IMR-90 (cell line): Measurements from ENCODE around the gene SLC27A4. TPM values are rescaled to one million over a fixed set of nuclear protein-coding genes. Genes with fewer than 3 reads are reported as not detected.

Source experiments
- ATAC-seq: fragments of 200-7000 bp; cut with Tn5 transposase; 2 replicates; pipeline ENCODE4 v1.9.1; 2020; ENCODE audit warnings: low read depth, mild to moderate bottlenecking, moderate library complexity
- BruUV-seq: library from RNA; stranded (reverse); fragments of 400-500 nt; replicated peaks from 2 replicates; lab custom pipeline; 2021; lab: Mats Ljungman, UMichigan
- CTCF ChIA-PET: fragments of 300-600 bp; formaldehyde crosslinking; extraction: SDS; loops from one replicate; lab custom pipeline; 2021; ENCODE audit warnings: antibody characterized with exemption; lab: Yijun Ruan, JAX
- POLR2A ChIA-PET: fragments of 300-600 bp; sonication (Branson Sonifier 250); formaldehyde crosslinking; loops from one replicate; lab custom pipeline; 2022; ENCODE audit warnings: antibody characterized with exemption; ENCODE audit not compliant: unreplicated experiment; lab: Charles Lee
- DNase-seq: peaks from one replicate; pipeline ENCODE4 v3.0.0; 2013
- H2AFZ ChIP-seq: replicated peaks from 2 replicates; pipeline ENCODE3; 2013; ENCODE audit warnings: low read length, mild to moderate bottlenecking; ENCODE audit not compliant: poor library complexity
- H2AK5ac ChIP-seq: 2 replicates; pipeline ENCODE4 v1.6.1; 2013; ENCODE audit warnings: low read depth, low read length, inconsistent platforms
- H2AK9ac ChIP-seq: replicated peaks from 2 replicates; pipeline ENCODE3; 2013; ENCODE audit warnings: mild to moderate bottlenecking, low read depth, low read length, moderate library complexity; ENCODE audit not compliant: poor library complexity
- H2BK120ac ChIP-seq: 2 replicates; pipeline ENCODE4 v1.6.1; 2013; ENCODE audit warnings: low read depth, low read length, inconsistent platforms
- H2BK15ac ChIP-seq: 3 replicates; pipeline ENCODE4 v1.6.1; 2013; ENCODE audit warnings: low read depth, low read length, inconsistent platforms
- H2BK20ac ChIP-seq: 2 replicates; pipeline ENCODE4 v1.6.1; 2013; ENCODE audit warnings: low read depth, mild to moderate bottlenecking, inconsistent platforms, low read length, moderate library complexity
- H2BK5ac ChIP-seq: 2 replicates; pipeline ENCODE4 v1.6.1; 2013; ENCODE audit warnings: mild to moderate bottlenecking, low read depth, low read length, inconsistent platforms; ENCODE audit not compliant: poor library complexity, severe bottlenecking
- H3K14ac ChIP-seq: replicated peaks from 2 replicates; pipeline ENCODE4 v1.6.1; 2013; ENCODE audit warnings: low read depth, low read length, inconsistent platforms
- H3K18ac ChIP-seq: 2 replicates; pipeline ENCODE4 v1.6.1; 2013; ENCODE audit warnings: low read depth, low read length, control low read depth
- H3K23ac ChIP-seq: 2 replicates; pipeline ENCODE4 v1.6.1; 2013; ENCODE audit warnings: low read depth, low read length, inconsistent platforms
- H3K27ac ChIP-seq: 2 replicates; pipeline ENCODE4 v1.5.1; 2013; ENCODE audit warnings: mild to moderate bottlenecking, control low read depth, low read length; ENCODE audit not compliant: insufficient read depth
- H3K27me3 ChIP-seq: 2 replicates; pipeline ENCODE4 v1.6.1; 2013; ENCODE audit warnings: low read length; ENCODE audit not compliant: control insufficient read depth, insufficient read depth
- H3K36me3 ChIP-seq: 2 replicates; pipeline ENCODE4 v1.6.1; 2013; ENCODE audit warnings: low read length, mixed read lengths; ENCODE audit not compliant: control insufficient read depth, insufficient read depth
- H3K4ac ChIP-seq: 2 replicates; pipeline ENCODE4 v1.6.1; 2013; ENCODE audit warnings: low read depth, low read length, inconsistent platforms
- H3K4me1 ChIP-seq: 2 replicates; pipeline ENCODE4 v1.6.1; 2013; ENCODE audit warnings: low read length, mixed read lengths; ENCODE audit not compliant: control insufficient read depth, insufficient read depth
- H3K4me2 ChIP-seq: 2 replicates; pipeline ENCODE4 v1.6.1; 2013; ENCODE audit warnings: low read depth, mild to moderate bottlenecking, control low read depth, low read length, moderate library complexity
- H3K4me3 ChIP-seq: 2 replicates; pipeline ENCODE4 v1.5.1; 2013; ENCODE audit warnings: low read depth, mild to moderate bottlenecking, control low read depth, low read length, moderate library complexity; ENCODE audit not compliant: insufficient read depth
- H3K56ac ChIP-seq: 2 replicates; pipeline ENCODE4 v1.6.1; 2013; ENCODE audit warnings: low read length, inconsistent platforms; ENCODE audit not compliant: insufficient read depth; ENCODE audit errors: extremely low read depth
- H3K79me1 ChIP-seq, 2 experiments: 2 replicates each; pipeline ENCODE4 v1.6.1; 2013; ENCODE audit warnings: low read length in 2 of 2, inconsistent platforms in 1 of 2, low read depth in 1 of 2
- H3K9ac ChIP-seq: 2 replicates; pipeline ENCODE4 v1.6.1; 2013; ENCODE audit warnings: low read depth, low read length, control low read depth
- H3K9me1 ChIP-seq: 2 replicates; pipeline ENCODE4 v1.6.1; 2013; ENCODE audit warnings: low read length, inconsistent platforms; ENCODE audit not compliant: insufficient read depth
- H3K9me3 ChIP-seq: 2 replicates; pipeline ENCODE4 v1.6.1; 2013; ENCODE audit warnings: low read length; ENCODE audit not compliant: control insufficient read depth, insufficient read depth
- H4K20me1 ChIP-seq: 2 replicates; pipeline ENCODE4 v1.6.1; 2013; ENCODE audit warnings: low read length, inconsistent platforms; ENCODE audit not compliant: insufficient read depth
- H4K5ac ChIP-seq: 2 replicates; pipeline ENCODE4 v1.6.1; 2013; ENCODE audit warnings: mild to moderate bottlenecking, low read depth, low read length, control low read depth
- H4K8ac ChIP-seq, 2 experiments: 2 replicates each; pipeline ENCODE4 v1.6.1; 2013; ENCODE audit warnings: low read depth in 2 of 2, low read length in 2 of 2, control low read depth in 1 of 2, inconsistent platforms in 1 of 2
- H4K91ac ChIP-seq: 2 replicates; pipeline ENCODE4 v1.6.1; 2013; ENCODE audit warnings: low read depth, low read length, inconsistent platforms; ENCODE audit not compliant: insufficient read depth
- BHLHE40 ChIP-seq: fragments of 150-350 bp; IDR thresholded peaks from 2 replicates; pipeline ENCODE4 v1.6.1; 2016; ENCODE audit warnings: mild to moderate bottlenecking, low read depth, low read length
- CEBPB ChIP-seq: IDR thresholded peaks from 2 replicates; pipeline ENCODE4 v1.6.1; 2012; ENCODE audit warnings: low read depth, low read length, improper control_type of control experiment
- CHD1 ChIP-seq: IDR thresholded peaks from 2 replicates; pipeline ENCODE4 v1.6.1; 2012; ENCODE audit warnings: low read depth, low read length, improper control_type of control experiment
- FOS ChIP-seq: fragments of 150-350 bp; IDR thresholded peaks from 2 replicates; pipeline ENCODE4 v1.6.1; 2016; ENCODE audit warnings: low read depth, low read length
- MAFK ChIP-seq: IDR thresholded peaks from 2 replicates; pipeline ENCODE4 v1.6.1; 2012; ENCODE audit warnings: low read depth, low read length, improper control_type of control experiment
- MAZ ChIP-seq: IDR thresholded peaks from 2 replicates; pipeline ENCODE4 v1.6.1; 2012; ENCODE audit warnings: low read depth, mild to moderate bottlenecking, low read length, improper control_type of control experiment, moderate library complexity, borderline replicate concordance
- MXI1 ChIP-seq: IDR thresholded peaks from 2 replicates; pipeline ENCODE4 v1.6.1; 2012; ENCODE audit warnings: low read depth, mild to moderate bottlenecking, low read length, moderate library complexity, borderline replicate concordance
- NFE2L2 ChIP-seq: fragments of 150-350 bp; IDR thresholded peaks from 2 replicates; pipeline ENCODE4 v1.6.1; 2016; ENCODE audit warnings: low read depth, mild to moderate bottlenecking, low read length
- POLR2A ChIP-seq: IDR thresholded peaks from 2 replicates; pipeline ENCODE4 v1.6.1; 2012; ENCODE audit warnings: mild to moderate bottlenecking, low read depth, low read length
- RAD21 ChIP-seq: IDR thresholded peaks from 2 replicates; pipeline ENCODE4 v1.6.1; 2012; ENCODE audit warnings: low read length, improper control_type of control experiment
- RCOR1 ChIP-seq: IDR thresholded peaks from 2 replicates; pipeline ENCODE4 v1.6.1; 2012; ENCODE audit warnings: mild to moderate bottlenecking, low read length, improper control_type of control experiment; ENCODE audit not compliant: insufficient replicate concordance
- RFX5 ChIP-seq: IDR thresholded peaks from 2 replicates; pipeline ENCODE4 v1.8.0; 2012; ENCODE audit warnings: low read depth, mild to moderate bottlenecking, low read length, moderate library complexity
- SMC3 ChIP-seq: fragments of 150-350 bp; IDR thresholded peaks from 2 replicates; pipeline ENCODE4 v1.6.1; 2016; ENCODE audit warnings: low read depth, mild to moderate bottlenecking, antibody characterized with exemption, low read length, moderate library complexity
- WGBS, 2 experiments: methylation state at CpG; one replicate each; pipeline versions ENCODE4 v1.1.5 to v1.1.7; 2013; ENCODE audit warnings: missing lambda C conversion rate in 2 of 2; ENCODE audit not compliant: insufficient read length in 1 of 2; ENCODE audit errors: extremely low coverage in 2 of 2; 5-methylcytosine and 5-hydroxymethylcytosine counted together
- dilution Hi-C: fragments of 300-500 bp; cut with HindIII; formaldehyde crosslinking; loops from one replicate; pipeline ENCODE4 v1.14.3; 2018; ENCODE audit warnings: low sequenced_read_pairs; ENCODE audit not compliant: unreplicated experiment
- in situ Hi-C: fragments of 300-500 bp; cut with MboI; formaldehyde crosslinking; loops from 3 replicates; pipeline ENCODE4 v1.14.3; 2019; ENCODE audit warnings: low sequenced_read_pairs, inconsistent platforms, mixed read lengths
- intact Hi-C: fragments of 100-400 bp; cut with micrococcal nuclease; formaldehyde crosslinking; loops from 2 replicates; pipeline ENCODE4 v1.10.0; 2022
- polyA plus RNA-seq, 3 experiments: library from polyadenylated mRNA; depleted of rRNA; stranded (reverse); fragments of >200 nt; gene quantifications; 2 replicates each; pipeline ENCODE4 v1.2.3, GENCODE V29; 2012; ENCODE audit warnings: low replicate concordance in 1 of 3
- total RNA-seq: library from RNA; depleted of rRNA; stranded (reverse); fragments of >200 nt; gene quantifications from 2 replicates; pipeline ENCODE4 v1.2.3, GENCODE V29; 2012
- TF ChIP-seq, protein P1 (sequence below): conservative IDR thresholded peaks from 2 replicates; pipeline ENCODE4 v1.5.1; 2012; ENCODE audit warnings: mild to moderate bottlenecking, low read depth, low read length, improper control_type of control experiment
- TF ChIP-seq, protein P2 (sequence below): fragments of 150-350 bp; IDR thresholded peaks from 2 replicates; pipeline ENCODE4 v1.6.1; 2016; ENCODE audit warnings: low read depth, mild to moderate bottlenecking, low read length, moderate library complexity, borderline replicate concordance
- TF ChIP-seq, protein P3 (sequence below): fragments of 150-350 bp; IDR thresholded peaks from 2 replicates; pipeline ENCODE4 v1.6.1; 2017; ENCODE audit warnings: mild to moderate bottlenecking, antibody characterized with exemption, low read length, low read depth

Gene SLC27A4
- total and polyA plus RNA-seq, 2 of the 4 experiments (the other 2 are of a cell fraction), result 9.7 to 13.7 TPM

DNA sequence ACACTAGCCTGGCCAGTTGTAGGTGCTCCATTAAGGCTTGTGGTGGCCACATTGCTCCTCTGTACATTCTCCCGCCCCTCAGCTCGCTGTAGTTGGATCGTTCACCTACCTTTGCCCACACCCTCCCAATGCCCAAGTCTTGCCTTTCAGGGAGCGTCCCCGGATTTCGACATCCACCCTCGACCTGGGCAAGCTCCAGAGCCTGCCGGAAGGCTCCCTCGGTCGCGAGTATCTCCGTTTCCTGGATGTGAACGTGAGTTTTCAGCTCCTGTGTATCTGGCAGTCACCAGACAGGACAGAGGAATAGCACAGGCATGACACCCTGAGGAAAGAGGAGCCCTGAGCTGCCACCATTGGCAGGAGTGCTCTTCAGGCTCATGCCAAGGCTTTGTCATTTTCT lies 14.7 kb upstream of the SLC27A4 start:
- 98% methylated on average over 5 of the region's 13 CpGs; no CpG with 5 or more reads in 1 of the 2 experiments for WGBS, 2 experiments
- H3K14ac ChIP-seq, result no peak overlapping the region
- no peak overlapping the region for H3K9ac ChIP-seq
- no peak overlapping the region for H3K4me3 ChIP-seq
- H3K56ac ChIP-seq, result no peak overlapping the region
- H2AK9ac ChIP-seq, result no peak overlapping the region
- no peak overlapping the region for H2BK20ac ChIP-seq
- 0 out of 2 replicates have a peak, but pooled peaks cover 4% of the 10 kb centered on the region for H4K20me1 ChIP-seq
- peaks cover 5% of the 10 kb centered on the region for H3K4me1 ChIP-seq
- no peak overlapping the region for H3K18ac ChIP-seq
- no peak overlapping the region for H2AFZ ChIP-seq
- intact Hi-C loops (no loop called here), in situ Hi-C loops (no loop called here), dilution Hi-C loops (no loop called here)
- DNase-seq (no peak), ATAC-seq (no peak)
- no peak overlapping the region for H3K4me2 ChIP-seq
- no peaks in the 10 kb centered on the region for H3K27me3 ChIP-seq
- CTCF ChIA-PET, result interaction anchor here (0.6 kb wide), 1 partner anchor 8 kb away, joined by 3 read pairs; no protein-coding TSS in a partner anchor
- no peak overlapping the region for H2BK5ac ChIP-seq
- peaks cover 42 to 65% of the 10 kb centered on the region in 2 experiments for H3K79me1 ChIP-seq
- H2BK15ac ChIP-seq, result no peak overlapping the region
- no peak overlapping the region for H2AK5ac ChIP-seq
- no peak overlapping the region for H3K23ac ChIP-seq
- no peak overlapping the region for H3K4ac ChIP-seq
- POLR2A ChIA-PET, result no interaction called here
- no peak overlapping the region for H4K5ac ChIP-seq
- no peak for TF ChIP-seq CHD1
- no peak for TF ChIP-seq RCOR1
- no peak for TF ChIP-seq CEBPB
- TF ChIP-seq RFX5, result no peak
- TF ChIP-seq, protein P1, sequence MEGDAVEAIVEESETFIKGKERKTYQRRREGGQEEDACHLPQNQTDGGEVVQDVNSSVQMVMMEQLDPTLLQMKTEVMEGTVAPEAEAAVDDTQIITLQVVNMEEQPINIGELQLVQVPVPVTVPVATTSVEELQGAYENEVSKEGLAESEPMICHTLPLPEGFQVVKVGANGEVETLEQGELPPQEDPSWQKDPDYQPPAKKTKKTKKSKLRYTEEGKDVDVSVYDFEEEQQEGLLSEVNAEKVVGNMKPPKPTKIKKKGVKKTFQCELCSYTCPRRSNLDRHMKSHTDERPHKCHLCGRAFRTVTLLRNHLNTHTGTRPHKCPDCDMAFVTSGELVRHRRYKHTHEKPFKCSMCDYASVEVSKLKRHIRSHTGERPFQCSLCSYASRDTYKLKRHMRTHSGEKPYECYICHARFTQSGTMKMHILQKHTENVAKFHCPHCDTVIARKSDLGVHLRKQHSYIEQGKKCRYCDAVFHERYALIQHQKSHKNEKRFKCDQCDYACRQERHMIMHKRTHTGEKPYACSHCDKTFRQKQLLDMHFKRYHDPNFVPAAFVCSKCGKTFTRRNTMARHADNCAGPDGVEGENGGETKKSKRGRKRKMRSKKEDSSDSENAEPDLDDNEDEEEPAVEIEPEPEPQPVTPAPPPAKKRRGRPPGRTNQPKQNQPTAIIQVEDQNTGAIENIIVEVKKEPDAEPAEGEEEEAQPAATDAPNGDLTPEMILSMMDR, result no peak
- no peak for TF ChIP-seq BHLHE40
- no peak for TF ChIP-seq RAD21
- TF ChIP-seq, protein P2, sequence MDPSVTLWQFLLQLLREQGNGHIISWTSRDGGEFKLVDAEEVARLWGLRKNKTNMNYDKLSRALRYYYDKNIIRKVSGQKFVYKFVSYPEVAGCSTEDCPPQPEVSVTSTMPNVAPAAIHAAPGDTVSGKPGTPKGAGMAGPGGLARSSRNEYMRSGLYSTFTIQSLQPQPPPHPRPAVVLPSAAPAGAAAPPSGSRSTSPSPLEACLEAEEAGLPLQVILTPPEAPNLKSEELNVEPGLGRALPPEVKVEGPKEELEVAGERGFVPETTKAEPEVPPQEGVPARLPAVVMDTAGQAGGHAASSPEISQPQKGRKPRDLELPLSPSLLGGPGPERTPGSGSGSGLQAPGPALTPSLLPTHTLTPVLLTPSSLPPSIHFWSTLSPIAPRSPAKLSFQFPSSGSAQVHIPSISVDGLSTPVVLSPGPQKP, result no peak
- TF ChIP-seq SMC3, result no peak
- no peak for TF ChIP-seq NFE2L2
- TF ChIP-seq POLR2A, result no peak
- no peak for TF ChIP-seq MXI1
- no peak for TF ChIP-seq MAFK
- no peak for TF ChIP-seq MAZ
- TF ChIP-seq, protein P3, sequence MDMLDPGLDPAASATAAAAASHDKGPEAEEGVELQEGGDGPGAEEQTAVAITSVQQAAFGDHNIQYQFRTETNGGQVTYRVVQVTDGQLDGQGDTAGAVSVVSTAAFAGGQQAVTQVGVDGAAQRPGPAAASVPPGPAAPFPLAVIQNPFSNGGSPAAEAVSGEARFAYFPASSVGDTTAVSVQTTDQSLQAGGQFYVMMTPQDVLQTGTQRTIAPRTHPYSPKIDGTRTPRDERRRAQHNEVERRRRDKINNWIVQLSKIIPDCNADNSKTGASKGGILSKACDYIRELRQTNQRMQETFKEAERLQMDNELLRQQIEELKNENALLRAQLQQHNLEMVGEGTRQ, result no peak
- TF ChIP-seq FOS, result no peak
- H3K36me3 ChIP-seq, result peaks cover 25% of the 10 kb centered on the region
- H4K8ac ChIP-seq, result no peak overlapping the region
- H3K9me1 ChIP-seq, result peaks cover 7% of the 10 kb centered on the region
- H4K91ac ChIP-seq, result no peak overlapping the region
- H3K27ac ChIP-seq, result no peak overlapping the region
- no peaks in the 10 kb centered on the region for H3K9me3 ChIP-seq
- H2BK120ac ChIP-seq, result no peak overlapping the region
- BruUV-seq, result no TSS peak
